ENCODE data around the gene EFS. TPM values are rescaled to one million over a fixed set of nuclear protein-coding genes. Genes with fewer than 3 reads are reported as not detected.

The EFS gene
- total RNA-seq, 3 donors from 2014 or later: 0.08 TPM; not detected in 1

- ATAC-seq: peak; percentile 32 to 34
- H3K4me1 Mint-ChIP-seq (ENCODE audit: low read depth): no peaks in the 10 kb centered on the region
- no peak overlapping the region for H3K4me3 Mint-ChIP-seq
- H3K9me3 Mint-ChIP-seq: no peaks in the 10 kb centered on the region
- H3K27me3 Mint-ChIP-seq (ENCODE audit: low read depth): peaks cover 22% of the 10 kb centered on the region
- no peaks in the 10 kb centered on the region for H3K36me3 Mint-ChIP-seq (ENCODE audit: insufficient read depth)
- no peak for DNase-seq
These were observed 3.7 kb downstream of the EFS start for GRCh38 chr14:23361320-23361719.

DNA sequence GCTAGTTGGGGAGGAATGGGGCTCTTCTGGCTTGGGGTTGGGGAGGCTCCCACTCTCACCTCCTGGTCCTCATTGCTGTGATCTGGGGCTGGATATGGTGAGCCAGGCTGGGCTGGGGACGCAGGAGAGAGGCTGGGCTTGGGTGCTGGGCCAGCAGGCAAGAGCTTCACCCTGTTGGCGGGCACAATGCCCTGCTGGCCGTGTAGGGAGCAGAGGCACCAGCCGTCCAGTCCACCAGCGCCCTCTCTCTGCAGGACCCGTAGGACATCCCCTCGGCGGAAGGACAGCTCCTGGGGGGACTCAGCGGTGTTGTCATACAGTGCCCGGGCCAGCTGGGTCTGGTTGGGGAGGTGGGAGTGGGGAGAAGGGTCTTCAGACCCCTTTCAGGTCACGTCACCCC, 4.5 kb downstream of the EFS start:
- H3K27me3 Mint-ChIP-seq (ENCODE audit: low read depth): peaks cover 26% of the 10 kb centered on the region
- DNase-seq: no peak
- no peaks in the 10 kb centered on the region for H3K4me1 Mint-ChIP-seq (ENCODE audit: low read depth)
- H3K4me3 Mint-ChIP-seq: no peak overlapping the region
- no peaks in the 10 kb centered on the region for H3K36me3 Mint-ChIP-seq (ENCODE audit: insufficient read depth)
- no peaks in the 10 kb centered on the region for H3K9me3 Mint-ChIP-seq
- ATAC-seq: no peak

- no peak for DNase-seq
- Mint-ChIP-seq H3K9me3 (no peaks in the 10 kb centered on the region), H3K27me3 (ENCODE audit: low read depth) (peaks cover 31% of the 10 kb centered on the region), H3K4me3 (no peak overlapping the region), H3K4me1 (ENCODE audit: low read depth) (no peaks in the 10 kb centered on the region), H3K36me3 (ENCODE audit: insufficient read depth) (no peaks in the 10 kb centered on the region)
- ATAC-seq: no peak
These were observed 5.1 kb downstream of the EFS start for GRCh38 chr14:23359722-23360447.

DNA sequence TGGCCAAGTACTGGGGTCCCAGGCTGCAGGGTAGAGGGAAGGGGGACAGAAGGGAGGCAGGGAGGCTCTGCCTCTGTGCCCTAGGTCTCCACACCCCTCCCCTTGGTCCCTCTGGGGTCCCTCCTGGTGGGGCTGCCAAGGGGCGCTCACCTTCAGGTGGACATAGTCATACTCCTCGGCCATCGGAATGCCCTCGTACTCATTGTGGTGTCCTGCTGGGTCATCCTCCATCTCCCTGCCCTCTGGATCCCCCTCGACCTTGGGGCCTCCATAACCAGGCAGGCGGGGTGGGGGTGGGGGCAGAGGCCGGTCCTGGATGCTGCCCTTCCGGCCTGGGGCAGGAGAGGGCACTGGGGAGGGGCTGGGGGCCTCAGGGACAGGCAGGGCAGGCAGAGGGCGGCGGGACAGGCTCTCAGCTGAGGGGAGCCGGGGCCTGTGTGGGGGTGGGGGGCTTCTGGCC, 5.8 kb downstream of the EFS start:
- H3K4me1 Mint-ChIP-seq (ENCODE audit: low read depth): no peaks in the 10 kb centered on the region
- no peaks in the 10 kb centered on the region for H3K9me3 Mint-ChIP-seq
- no peaks in the 10 kb centered on the region for H3K36me3 Mint-ChIP-seq (ENCODE audit: insufficient read depth)
- no peak for ATAC-seq
- peaks cover 30% of the 10 kb centered on the region for H3K27me3 Mint-ChIP-seq (ENCODE audit: low read depth)
- no peak for DNase-seq
- no peak overlapping the region for H3K4me3 Mint-ChIP-seq

- ATAC-seq (no peak), DNase-seq (no peak)
- Mint-ChIP-seq H3K27me3 (ENCODE audit: low read depth) (peaks cover 32% of the 10 kb centered on the region), H3K4me1 (ENCODE audit: low read depth) (no peaks in the 10 kb centered on the region), H3K4me3 (no peak overlapping the region), H3K9me3 (no peaks in the 10 kb centered on the region), H3K36me3 (ENCODE audit: insufficient read depth) (no peaks in the 10 kb centered on the region)
These were observed 6.3 kb downstream of the EFS start for GRCh38 chr14:23358553-23359166.

- Mint-ChIP-seq H3K9me3 (no peaks in the 10 kb centered on the region), H3K36me3 (ENCODE audit: insufficient read depth) (no peaks in the 10 kb centered on the region), H3K4me1 (ENCODE audit: low read depth) (peaks cover 2% of the 10 kb centered on the region), H3K4me3 (no peak overlapping the region), H3K27me3 (ENCODE audit: low read depth) (peaks cover 35% of the 10 kb centered on the region)
- no peak for ATAC-seq
- DNase-seq: no peak
These were observed 6.9 kb downstream of the EFS start for GRCh38 chr14:23358042-23358441.

DNA sequence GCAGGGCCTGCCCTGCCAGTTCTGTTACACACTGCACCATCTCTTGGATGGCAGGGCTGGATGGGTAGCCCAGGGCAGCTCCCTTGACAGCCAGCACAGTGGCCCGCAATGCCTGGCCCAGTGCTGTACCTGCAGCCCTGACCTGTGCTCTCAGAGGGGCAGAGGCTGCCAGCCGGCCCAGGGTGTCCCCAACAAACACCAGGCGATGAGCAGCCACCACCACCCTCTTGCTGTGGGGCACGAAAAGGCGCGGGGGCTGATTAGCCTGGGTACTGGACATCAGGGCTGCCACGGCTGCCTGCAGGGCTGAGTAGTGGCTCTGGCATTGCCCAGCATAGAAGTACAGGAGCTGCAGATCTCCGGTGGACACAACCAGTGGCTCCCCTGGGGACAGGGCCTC, 7.7 kb downstream of the EFS start:
- DNase-seq: no peak
- Mint-ChIP-seq H3K4me1 (ENCODE audit: low read depth) (peaks cover 6% of the 10 kb centered on the region), H3K36me3 (ENCODE audit: insufficient read depth) (no peaks in the 10 kb centered on the region), H3K9me3 (no peaks in the 10 kb centered on the region), H3K27me3 (ENCODE audit: low read depth) (peaks cover 37% of the 10 kb centered on the region), H3K4me3 (no peak overlapping the region)
- ATAC-seq: no peak

DNA sequence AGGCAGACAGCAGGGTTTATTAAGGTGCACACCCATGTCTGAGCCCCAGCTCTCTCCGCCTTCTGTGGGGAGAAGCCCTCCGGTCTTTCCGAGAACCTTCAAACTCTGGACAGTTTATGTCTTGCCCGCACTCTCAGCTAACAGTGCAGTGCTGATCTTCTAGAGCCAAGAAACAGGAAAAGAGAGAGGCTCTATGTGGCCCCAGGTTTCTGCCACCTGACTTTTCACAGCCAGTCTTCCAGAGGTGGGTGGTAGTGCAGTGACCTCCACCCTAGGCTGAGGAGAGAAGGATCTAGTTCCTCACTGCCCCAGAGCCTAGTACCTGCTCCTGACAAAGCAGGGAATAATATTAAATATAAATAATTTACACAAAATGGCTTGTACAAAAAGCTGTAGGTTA, 8.3 kb downstream of the EFS start:
- no peak overlapping the region for H3K4me3 Mint-ChIP-seq
- ATAC-seq (no peak), DNase-seq (no peak)
- peaks cover 6% of the 10 kb centered on the region for H3K4me1 Mint-ChIP-seq (ENCODE audit: low read depth)
- no peaks in the 10 kb centered on the region for H3K36me3 Mint-ChIP-seq (ENCODE audit: insufficient read depth)
- peaks cover 37% of the 10 kb centered on the region for H3K27me3 Mint-ChIP-seq (ENCODE audit: low read depth)
- no peaks in the 10 kb centered on the region for H3K9me3 Mint-ChIP-seq

DNA sequence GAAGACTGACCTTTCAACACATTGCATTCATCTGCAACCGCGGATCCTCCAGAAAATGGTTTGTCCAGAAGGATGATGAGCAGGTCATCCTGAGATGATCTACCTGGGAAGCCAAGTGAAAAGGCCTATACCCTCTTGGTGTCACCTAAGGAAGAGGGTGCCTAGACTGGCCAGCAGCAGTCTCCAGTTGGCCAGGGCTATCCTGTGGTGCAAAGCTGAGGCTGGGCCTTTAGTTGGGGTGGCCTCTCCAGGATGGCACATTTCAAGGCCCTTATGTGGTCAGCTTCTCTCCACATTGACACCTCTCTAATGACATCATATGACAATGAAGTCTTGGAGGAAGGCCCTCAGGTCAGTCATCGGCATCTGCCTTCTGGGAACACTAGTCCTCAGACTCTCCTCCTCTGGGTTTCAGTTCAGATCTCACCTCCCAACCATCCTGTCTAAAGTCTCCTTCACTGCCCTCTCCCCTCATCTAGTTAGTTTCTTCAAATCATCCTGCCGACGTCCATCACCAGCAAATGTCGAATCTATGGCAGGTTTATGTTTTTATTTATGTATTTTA, 9.0 kb downstream of the EFS start:
- H3K4me1 Mint-ChIP-seq (ENCODE audit: low read depth): peaks cover 6% of the 10 kb centered on the region
- no peaks in the 10 kb centered on the region for H3K36me3 Mint-ChIP-seq (ENCODE audit: insufficient read depth)
- peaks cover 44% of the 10 kb centered on the region for H3K27me3 Mint-ChIP-seq (ENCODE audit: low read depth)
- no peak overlapping the region for H3K4me3 Mint-ChIP-seq
- DNase-seq: no peak
- no peaks in the 10 kb centered on the region for H3K9me3 Mint-ChIP-seq
- no peak for ATAC-seq

GRCh38 chr14:23354990-23355389, 10.0 kb downstream of the EFS start:
- DNase-seq: no peak
- H3K27me3 Mint-ChIP-seq (ENCODE audit: low read depth): peaks cover 49% of the 10 kb centered on the region
- no peak overlapping the region for H3K4me3 Mint-ChIP-seq
- H3K36me3 Mint-ChIP-seq (ENCODE audit: insufficient read depth): no peaks in the 10 kb centered on the region
- peaks cover 6% of the 10 kb centered on the region for H3K4me1 Mint-ChIP-seq (ENCODE audit: low read depth)
- ATAC-seq: no peak
- no peaks in the 10 kb centered on the region for H3K9me3 Mint-ChIP-seq

- Mint-ChIP-seq H3K9me3 (no peaks in the 10 kb centered on the region), H3K36me3 (ENCODE audit: insufficient read depth) (no peaks in the 10 kb centered on the region), H3K27me3 (ENCODE audit: low read depth) (peaks cover 48% of the 10 kb centered on the region), H3K4me3 (peak overlapping the region; percentile 73), H3K4me1 (ENCODE audit: low read depth) (peaks cover 6% of the 10 kb centered on the region)
- no peak for ATAC-seq
- no peak for DNase-seq
These were observed 11.6 kb downstream of the EFS start for GRCh38 chr14:23353433-23353780.

DNA sequence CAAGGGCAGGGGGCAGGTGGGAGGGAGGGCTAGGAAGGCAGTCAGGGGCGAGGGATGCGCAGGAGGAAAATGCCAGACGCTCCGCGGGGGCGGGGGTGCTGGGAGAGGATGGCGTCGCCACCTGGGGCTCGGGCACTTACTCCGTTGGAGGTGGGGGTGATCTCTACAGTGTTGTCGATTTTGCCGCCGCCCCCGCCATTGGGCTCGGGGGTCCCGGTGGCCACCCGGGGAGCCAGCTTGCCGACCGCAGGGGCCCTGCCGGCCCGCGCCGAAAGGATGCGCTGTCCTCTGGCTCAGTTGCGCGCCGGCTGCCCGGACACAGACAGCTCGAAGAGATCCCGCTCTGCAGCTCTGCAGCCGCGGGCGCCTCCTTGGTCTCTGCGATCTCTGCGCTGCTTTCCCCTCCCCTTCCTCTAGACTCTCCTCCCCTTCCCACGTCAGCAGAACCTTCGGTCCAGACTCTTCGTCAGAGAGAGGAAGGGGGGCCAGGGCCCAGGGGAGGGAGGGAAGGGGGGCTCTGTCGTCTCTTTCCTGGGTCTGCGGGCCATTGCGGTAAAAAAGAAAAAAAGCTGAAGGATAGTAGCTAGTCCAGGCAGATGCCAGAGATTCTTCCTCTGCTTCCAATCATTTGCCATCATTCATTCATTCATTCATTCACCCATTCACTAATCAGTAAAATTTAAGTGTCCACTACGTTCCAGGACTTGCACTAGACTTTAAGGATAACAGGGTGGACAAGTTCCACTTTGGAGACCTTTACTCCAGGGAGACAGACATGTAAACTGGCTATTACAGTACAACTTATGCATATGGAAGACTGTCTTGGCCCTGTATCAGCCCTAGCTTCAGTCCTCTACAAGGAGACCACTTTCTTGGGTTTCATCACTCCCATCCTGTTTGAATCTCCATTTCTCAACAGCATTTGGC, 12.2 kb downstream of the EFS start, which contains the start of gene SLC22A17:
SLC22A17 (minus strand) TSS at position 382 of the 927 bp plus-strand sequence.
- peaks cover 6% of the 10 kb centered on the region for H3K4me1 Mint-ChIP-seq (ENCODE audit: low read depth)
- H3K27me3 Mint-ChIP-seq (ENCODE audit: low read depth): peaks cover 48% of the 10 kb centered on the region
- peak; percentile 87 to 90 for ATAC-seq
- H3K9me3 Mint-ChIP-seq: no peaks in the 10 kb centered on the region
- no peaks in the 10 kb centered on the region for H3K36me3 Mint-ChIP-seq (ENCODE audit: insufficient read depth)
- DNase-seq: peak; percentile 47
- peak within 1 kb of the TSS; percentile 73 for H3K4me3 Mint-ChIP-seq

- no peaks in the 10 kb centered on the region for H3K36me3 Mint-ChIP-seq (ENCODE audit: insufficient read depth)
- H3K4me1 Mint-ChIP-seq (ENCODE audit: low read depth): peaks cover 6% of the 10 kb centered on the region
- H3K9me3 Mint-ChIP-seq: no peaks in the 10 kb centered on the region
- peak overlapping the region; percentile 73 for H3K4me3 Mint-ChIP-seq
- H3K27me3 Mint-ChIP-seq (ENCODE audit: low read depth): peaks cover 48% of the 10 kb centered on the region
- ATAC-seq (peak; percentile 38 to 45), DNase-seq (no peak)
These were observed 13.1 kb downstream of the EFS start for GRCh38 chr14:23351681-23352505.

All from activated T-cell treated with anti-CD3 and anti-CD28 coated beads, Interleukin-2, amount 50 U/mL, for 4 hours (primary cell).